Mononuclear cell (primary cell): ENCODE data around the gene ITIH4. TPM values are rescaled to one million over a fixed set of nuclear protein-coding genes. Genes with fewer than 3 reads are reported as not detected.

Experiments used
- H3K27me3 ChIP-seq: 2 replicates; pipeline ENCODE4 v1.6.0; 2011; ENCODE audit warnings: low read length, control low read depth; ENCODE audit not compliant: insufficient read depth
- H3K4me1 ChIP-seq: 2 replicates; pipeline ENCODE4 v1.5.1; 2011; ENCODE audit warnings: mild to moderate bottlenecking, low read length, control low read depth; ENCODE audit not compliant: insufficient read depth
- H3K4me3 ChIP-seq: 2 replicates; pipeline ENCODE4 v1.5.1; 2011; ENCODE audit warnings: mild to moderate bottlenecking, low read length, moderate library complexity
- H3K9me3 ChIP-seq: 2 replicates; pipeline ENCODE4 v1.5.1; 2011; ENCODE audit warnings: low read depth, mild to moderate bottlenecking, control low read depth, low read length
- total RNA-seq: library from RNA; depleted of rRNA; stranded (reverse); fragments of >200 nt; gene quantifications from one replicate; pipeline ENCODE4 v1.2.3, GENCODE V29; 2012

ITIH4 gene
- total RNA-seq, 1 donor = 10.9 TPM

DNA sequence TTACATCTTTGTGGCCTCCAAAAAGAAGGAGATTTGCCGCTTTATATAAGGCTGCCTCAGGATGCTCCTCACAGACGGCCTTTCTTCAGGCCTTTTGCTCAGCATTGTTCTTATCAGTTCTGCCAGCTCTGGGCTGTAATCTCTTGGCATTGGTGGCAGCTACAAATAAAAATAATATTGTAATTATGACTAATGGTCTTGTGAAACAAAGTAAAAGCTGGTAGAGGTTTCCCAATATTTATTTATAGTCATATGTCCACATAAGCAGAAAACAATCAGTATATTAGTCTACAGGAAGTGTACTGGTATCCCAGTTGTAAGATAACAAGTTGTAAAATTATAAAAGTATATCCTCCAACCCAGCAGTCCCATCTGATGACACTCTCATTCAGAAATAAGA is 67.0 kb downstream of the ITIH4 start:
- peaks cover 27% of the 10 kb centered on the region for H3K4me1 ChIP-seq
- H3K4me3 ChIP-seq = no peak overlapping the region
- H3K27me3 ChIP-seq = no peaks in the 10 kb centered on the region
- H3K9me3 ChIP-seq = no peaks in the 10 kb centered on the region

Other genes with a start within 250 kb of the ITIH4 start
- 48.7 TPM for gene PBRM1, start 144.8 kb downstream of the ITIH4 start, total RNA-seq
- 110 TPM for gene GNL3, start 144.6 kb downstream of the ITIH4 start, total RNA-seq
- 7.6 TPM for gene GLT8D1, start 124.9 kb downstream of the ITIH4 start, total RNA-seq
- gene SPCS1, start 124.6 kb downstream of the ITIH4 start, total RNA-seq = 44.7 TPM
- 12.3 TPM for gene NEK4, start 59.7 kb downstream of the ITIH4 start, total RNA-seq
- 0.52 TPM for gene ITIH1, start 53.1 kb downstream of the ITIH4 start, total RNA-seq
- not detected for gene ITIH3, start 35.9 kb downstream of the ITIH4 start, total RNA-seq
- 2.1 TPM for gene MUSTN1, start 4.3 kb upstream of the ITIH4 start, total RNA-seq
- 27.3 TPM for gene STIMATE, start 66.9 kb upstream of the ITIH4 start, total RNA-seq
- 34.1 TPM for gene SFMBT1, start 215.4 kb upstream of the ITIH4 start, total RNA-seq